Cardiac fibroblast (primary cell): ENCODE data around the gene ZNF346.
A peak's percentile ranks its signal among the peaks of the same experiment; 100 is the strongest.

Experiments used
- DNase-seq, 2 donors: peaks; one replicate each; pipeline versions ENCODE4 v3.0.0 to v3.0.0-alpha.2; 2010; ENCODE audit warnings: low read depth in 2 of 2
- H3K4me3 ChIP-seq, 2 donors: replicated peaks in 1 of 2; 1 replicate in 1 of 2; 2 replicates in 1 of 2; pipeline ENCODE4 v1.5.1; 2011; ENCODE audit warnings: low read depth in 2 of 2, low read length in 2 of 2, mild to moderate bottlenecking in 2 of 2, moderate library complexity in 1 of 2
- TF ChIP-seq, protein P1 (sequence below): IDR thresholded peaks from one replicate; pipeline ENCODE4 v1.5.1; 2011; ENCODE audit warnings: low read depth, mild to moderate bottlenecking, low read length, inconsistent platforms

Gene ZNF346

DNA sequence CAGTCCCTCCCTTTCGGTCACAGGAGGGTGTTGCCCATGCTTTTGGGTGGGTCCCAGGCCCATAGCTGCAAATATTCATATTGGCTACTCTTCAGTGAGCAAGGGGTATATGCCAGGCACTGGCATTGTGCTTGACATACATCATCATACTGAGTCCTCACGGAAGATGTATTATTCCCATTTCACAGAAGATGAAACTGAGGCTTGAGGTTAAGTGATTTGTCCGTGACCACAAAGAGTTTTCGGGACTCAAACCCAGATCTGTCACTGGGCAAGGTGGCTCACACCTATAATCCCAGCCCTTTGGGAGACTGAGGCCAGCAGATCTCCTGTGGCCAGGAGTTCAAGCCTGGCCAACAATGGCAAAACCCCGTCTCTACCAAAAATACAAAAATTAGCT is 57.8 kb downstream of the ZNF346 start:
- DNase-seq: no peak
- TF ChIP-seq, protein P1, sequence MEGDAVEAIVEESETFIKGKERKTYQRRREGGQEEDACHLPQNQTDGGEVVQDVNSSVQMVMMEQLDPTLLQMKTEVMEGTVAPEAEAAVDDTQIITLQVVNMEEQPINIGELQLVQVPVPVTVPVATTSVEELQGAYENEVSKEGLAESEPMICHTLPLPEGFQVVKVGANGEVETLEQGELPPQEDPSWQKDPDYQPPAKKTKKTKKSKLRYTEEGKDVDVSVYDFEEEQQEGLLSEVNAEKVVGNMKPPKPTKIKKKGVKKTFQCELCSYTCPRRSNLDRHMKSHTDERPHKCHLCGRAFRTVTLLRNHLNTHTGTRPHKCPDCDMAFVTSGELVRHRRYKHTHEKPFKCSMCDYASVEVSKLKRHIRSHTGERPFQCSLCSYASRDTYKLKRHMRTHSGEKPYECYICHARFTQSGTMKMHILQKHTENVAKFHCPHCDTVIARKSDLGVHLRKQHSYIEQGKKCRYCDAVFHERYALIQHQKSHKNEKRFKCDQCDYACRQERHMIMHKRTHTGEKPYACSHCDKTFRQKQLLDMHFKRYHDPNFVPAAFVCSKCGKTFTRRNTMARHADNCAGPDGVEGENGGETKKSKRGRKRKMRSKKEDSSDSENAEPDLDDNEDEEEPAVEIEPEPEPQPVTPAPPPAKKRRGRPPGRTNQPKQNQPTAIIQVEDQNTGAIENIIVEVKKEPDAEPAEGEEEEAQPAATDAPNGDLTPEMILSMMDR: no peak
- no peak overlapping the region for H3K4me3 ChIP-seq

DNA sequence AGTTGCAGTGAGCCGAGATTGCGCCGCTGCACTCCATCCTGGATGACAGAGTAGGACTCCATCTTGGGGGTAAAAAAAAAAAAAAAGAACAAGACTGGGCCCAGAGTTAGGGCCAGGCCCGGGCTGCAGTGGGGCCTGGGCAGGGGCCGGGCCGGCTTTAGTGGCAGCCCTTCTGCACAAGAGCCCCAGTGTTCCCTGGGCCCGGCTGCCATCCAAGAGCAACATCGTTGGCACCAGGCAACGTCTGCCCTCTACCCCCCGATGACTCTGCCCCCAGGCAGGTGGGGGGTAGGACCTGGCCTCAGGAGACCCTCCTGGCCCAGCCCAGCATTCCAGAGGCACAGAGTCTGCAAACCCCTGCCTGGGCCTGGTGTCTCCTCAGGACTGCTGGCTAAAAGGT is 59.4 kb downstream of the ZNF346 start:
- no peak overlapping the region for H3K4me3 ChIP-seq
- no peak for DNase-seq
- TF ChIP-seq, protein P1: no peak

DNA sequence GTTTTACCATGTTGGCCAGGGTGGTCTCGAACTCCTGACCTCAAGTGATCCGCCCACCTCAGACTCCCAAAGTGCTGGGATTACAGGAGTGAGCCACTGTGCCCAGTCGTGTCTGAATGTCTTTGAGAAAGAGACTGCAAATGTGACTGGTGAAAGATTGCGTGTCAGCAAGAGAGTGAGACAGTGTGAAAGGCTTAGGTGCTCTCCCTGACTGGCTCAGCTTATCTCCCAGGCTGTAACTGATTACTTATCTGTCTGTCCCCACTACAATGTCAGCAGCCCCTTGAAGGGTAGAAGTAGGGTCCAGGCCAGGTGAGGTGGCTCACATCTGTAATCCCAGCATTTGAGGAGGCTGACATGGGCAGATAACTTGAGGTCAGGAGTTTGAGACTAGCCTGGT is 60.9 kb downstream of the ZNF346 start:
- no peak overlapping the region for H3K4me3 ChIP-seq
- TF ChIP-seq, protein P1: no peak

DNA sequence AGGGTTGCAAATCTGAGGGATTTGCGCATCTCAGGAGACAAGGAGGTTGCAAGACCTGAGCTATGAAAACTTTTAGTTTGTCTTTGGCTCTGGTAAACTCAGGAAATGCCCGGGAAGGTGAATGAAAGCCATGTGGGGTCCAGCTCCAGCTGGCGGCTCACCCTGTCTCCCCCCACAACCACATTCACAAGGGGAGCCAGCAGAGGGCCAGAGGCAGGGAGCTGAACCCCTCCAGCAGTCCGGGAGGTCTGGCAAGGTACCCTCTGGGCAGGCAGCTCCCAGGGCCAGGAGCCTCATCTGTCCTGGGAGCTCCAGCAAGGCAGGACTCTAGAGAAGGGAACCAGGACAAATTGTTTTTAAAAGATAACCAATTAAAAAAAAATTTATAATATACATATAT is 61.7 kb downstream of the ZNF346 start:
- no peak overlapping the region for H3K4me3 ChIP-seq
- no peak for DNase-seq
- TF ChIP-seq, protein P1: no peak

More for the DNA sequence above, 60.9 kb downstream of the ZNF346 start:
- DNase-seq: no peak

DNA sequence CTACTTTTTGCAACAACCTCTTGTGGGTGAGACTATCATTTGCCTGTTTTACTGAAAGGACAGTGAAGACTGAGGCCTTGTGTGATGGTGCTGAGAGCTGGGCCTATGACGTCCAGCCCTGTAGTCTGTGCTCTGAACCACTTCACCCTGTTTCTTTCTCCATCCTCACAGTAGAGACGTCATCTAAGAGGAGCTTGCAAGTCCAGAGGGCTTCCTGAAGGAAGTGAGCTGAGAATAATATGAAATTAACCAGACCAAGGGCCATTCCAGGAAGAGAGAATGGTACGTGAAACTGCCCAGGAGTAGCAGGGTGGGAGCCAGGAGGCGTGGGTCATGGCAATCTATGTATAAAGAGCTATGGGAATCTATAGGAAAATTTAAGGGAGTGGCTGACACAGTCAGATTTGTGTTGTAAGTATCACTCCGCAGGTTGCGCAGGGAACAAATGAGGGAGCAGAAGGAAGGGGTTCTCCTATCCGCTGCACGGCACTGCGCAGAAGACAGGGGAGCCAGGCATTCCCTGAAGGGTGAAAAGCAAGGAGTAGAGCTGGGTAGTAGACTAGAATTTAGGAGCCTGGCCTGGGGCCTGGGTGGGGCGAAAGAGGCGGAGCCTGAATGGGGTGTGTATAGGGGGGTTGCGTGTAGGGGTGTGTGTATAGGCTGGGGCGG is 63.6 kb downstream of the ZNF346 start:
- DNase-seq: no peak
- no peak overlapping the region for H3K4me3 ChIP-seq
- TF ChIP-seq, protein P1: no peak

DNA sequence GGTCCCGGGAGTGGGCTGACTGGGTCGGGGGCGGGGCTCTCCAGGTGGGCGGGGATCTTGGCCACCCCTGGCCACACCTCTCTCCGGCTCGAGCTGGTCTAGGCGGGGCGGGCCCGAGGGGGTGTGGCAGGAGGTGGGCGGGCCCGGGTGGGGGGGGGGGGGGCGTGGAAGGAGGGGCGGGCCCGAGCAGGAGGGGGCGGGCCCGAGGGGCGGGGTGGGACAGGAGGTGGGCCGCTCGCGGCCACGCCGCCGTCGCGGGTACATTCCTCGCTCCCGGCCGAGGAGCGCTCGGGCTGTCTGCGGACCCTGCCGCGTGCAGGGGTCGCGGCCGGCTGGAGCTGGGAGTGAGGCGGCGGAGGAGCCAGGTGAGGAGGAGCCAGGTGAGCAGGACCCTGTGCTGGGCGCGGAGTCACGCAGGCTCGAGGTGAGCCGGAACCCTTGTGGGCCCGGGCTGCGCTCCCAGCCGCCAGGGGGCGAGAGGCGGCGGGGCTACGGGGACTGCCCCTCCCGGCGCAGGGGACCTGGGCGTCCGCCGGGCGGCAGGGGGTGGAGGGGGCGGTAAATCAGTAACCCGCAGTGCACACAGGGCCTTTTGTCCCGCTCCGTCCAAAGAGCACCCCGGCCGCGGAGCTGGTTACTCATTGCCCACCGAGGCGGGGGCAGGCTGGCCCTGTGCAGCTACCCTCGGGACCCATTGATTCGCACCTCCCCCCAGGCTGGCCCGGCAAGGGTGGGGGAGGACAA is 64.3 kb downstream of the ZNF346 start, which contains the start of gene FGFR4:
Gene FGFR4 (plus strand): TSS at position 262 of the 744 bp plus-strand sequence. CDS start 2,688 bp downstream, outside the sequence.
- TF ChIP-seq, protein P1: peak; percentile 30
- peak within 1 kb of the TSS; percentile 38 to 49 for H3K4me3 ChIP-seq
- DNase-seq: peak; percentile 45 to 72
